SK-N-SH (cell line): ENCODE data around the gene SLC6A9.

Experiments
- EP300 ChIP-seq, 2 experiments: IDR thresholded peaks; 2 replicates each; pipeline versions ENCODE4 v1.4.0 to v1.6.1; 2012; ENCODE audit warnings: borderline replicate concordance in 1 of 2, low read depth in 1 of 2, low read length in 1 of 2
- IRF3 ChIP-seq: fragments of 150-350 bp; IDR thresholded peaks from 2 replicates; pipeline ENCODE4 v1.6.1; 2016; ENCODE audit warnings: mild to moderate bottlenecking, low read depth, low read length
- MXI1 ChIP-seq: IDR thresholded peaks from 2 replicates; pipeline ENCODE4 v1.6.1; 2012; ENCODE audit warnings: mild to moderate bottlenecking, low read depth, low read length, improper control_type of control experiment
- NFIC ChIP-seq: IDR thresholded peaks from 2 replicates; pipeline ENCODE4 v1.4.0; 2012; ENCODE audit warnings: borderline replicate concordance
- NRF1 ChIP-seq: IDR thresholded peaks from 2 replicates; pipeline ENCODE4 v1.6.1; 2012; ENCODE audit warnings: low read depth, mild to moderate bottlenecking, low read length
- POLR2AphosphoS5 ChIP-seq: IDR thresholded peaks from 2 replicates; pipeline ENCODE4 v1.6.1; 2012; ENCODE audit warnings: low read depth, low read length
- TF ChIP-seq, protein P1 (sequence below): fragments of 200-600 bp; sonication (generic); IDR thresholded peaks from 2 replicates; pipeline ENCODE4 v1.6.1; 2017; ENCODE audit warnings: antibody characterized with exemption, mild to moderate bottlenecking, moderate library complexity

GRCh38 chr1:44008259-44008658, 23.0 kb downstream of the SLC6A9 start:
- TF ChIP-seq, protein P1, sequence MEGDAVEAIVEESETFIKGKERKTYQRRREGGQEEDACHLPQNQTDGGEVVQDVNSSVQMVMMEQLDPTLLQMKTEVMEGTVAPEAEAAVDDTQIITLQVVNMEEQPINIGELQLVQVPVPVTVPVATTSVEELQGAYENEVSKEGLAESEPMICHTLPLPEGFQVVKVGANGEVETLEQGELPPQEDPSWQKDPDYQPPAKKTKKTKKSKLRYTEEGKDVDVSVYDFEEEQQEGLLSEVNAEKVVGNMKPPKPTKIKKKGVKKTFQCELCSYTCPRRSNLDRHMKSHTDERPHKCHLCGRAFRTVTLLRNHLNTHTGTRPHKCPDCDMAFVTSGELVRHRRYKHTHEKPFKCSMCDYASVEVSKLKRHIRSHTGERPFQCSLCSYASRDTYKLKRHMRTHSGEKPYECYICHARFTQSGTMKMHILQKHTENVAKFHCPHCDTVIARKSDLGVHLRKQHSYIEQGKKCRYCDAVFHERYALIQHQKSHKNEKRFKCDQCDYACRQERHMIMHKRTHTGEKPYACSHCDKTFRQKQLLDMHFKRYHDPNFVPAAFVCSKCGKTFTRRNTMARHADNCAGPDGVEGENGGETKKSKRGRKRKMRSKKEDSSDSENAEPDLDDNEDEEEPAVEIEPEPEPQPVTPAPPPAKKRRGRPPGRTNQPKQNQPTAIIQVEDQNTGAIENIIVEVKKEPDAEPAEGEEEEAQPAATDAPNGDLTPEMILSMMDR = no peak
- no peak for TF ChIP-seq NFIC
- TF ChIP-seq POLR2AphosphoS5 = no peak
- no peak for TF ChIP-seq IRF3
- TF ChIP-seq EP300 (IDR thresholded peaks at IDR 0.05; ENCODE audit: borderline replicate concordance in 1 of 2, low read depth in 1 of 2, low read length in 1 of 2) = no peak
- no peak for TF ChIP-seq NRF1
- no peak for TF ChIP-seq MXI1
